Retina (tissue), 1 donor: ENCODE measurements around the gene OTOG.

Experiments
- DNase-seq: peaks from one replicate; pipeline ENCODE4 v3.0.0-alpha.2; 2016

OTOG gene

DNA sequence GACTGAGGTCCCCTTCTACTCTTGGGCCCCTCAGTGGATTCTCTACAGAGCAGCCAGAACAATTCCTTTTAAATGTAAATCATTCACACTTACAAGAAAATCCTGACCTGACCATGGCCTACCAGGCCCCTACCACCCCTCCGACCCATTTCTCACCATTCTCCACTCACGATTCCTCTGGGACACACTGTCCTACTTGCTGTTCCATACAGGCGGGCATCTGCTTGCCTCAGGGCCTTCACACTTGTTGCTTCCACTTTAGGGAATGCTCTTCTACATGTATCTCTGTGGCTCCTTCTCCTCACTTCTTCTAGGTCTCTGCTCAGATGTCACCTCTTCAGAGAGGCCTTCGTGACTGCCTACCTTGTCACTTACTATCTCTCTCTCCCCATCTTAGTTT lies 6.3 kb upstream of the OTOG start:
- no peak for DNase-seq

DNA sequence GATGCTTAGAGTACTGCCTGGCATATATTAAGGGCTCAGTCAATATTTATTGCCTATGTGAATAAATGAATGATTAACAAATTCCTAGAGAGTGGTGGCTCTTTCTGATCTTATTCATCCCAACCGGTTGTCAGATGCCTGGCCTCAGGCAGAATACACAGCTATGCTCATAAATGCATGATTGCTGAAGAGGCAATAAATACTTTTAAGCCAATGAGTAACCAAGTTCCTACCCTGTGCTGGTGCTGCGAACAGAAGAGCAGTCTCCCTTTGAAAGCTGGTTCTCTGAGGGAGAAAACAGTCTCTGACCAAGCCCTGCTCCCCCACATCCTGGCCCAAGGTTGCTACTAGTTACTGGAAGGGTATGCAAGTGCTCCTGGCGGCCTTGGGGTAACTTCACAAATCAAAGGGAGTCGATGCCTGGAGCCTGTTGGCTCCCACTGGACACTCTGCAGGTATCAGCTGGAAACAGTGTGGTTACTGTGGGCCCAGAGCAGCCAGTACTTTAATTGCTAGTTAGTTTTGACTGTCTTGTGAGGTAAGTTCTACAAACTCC lies 5.7 kb upstream of the OTOG start:
- no peak for DNase-seq

DNA sequence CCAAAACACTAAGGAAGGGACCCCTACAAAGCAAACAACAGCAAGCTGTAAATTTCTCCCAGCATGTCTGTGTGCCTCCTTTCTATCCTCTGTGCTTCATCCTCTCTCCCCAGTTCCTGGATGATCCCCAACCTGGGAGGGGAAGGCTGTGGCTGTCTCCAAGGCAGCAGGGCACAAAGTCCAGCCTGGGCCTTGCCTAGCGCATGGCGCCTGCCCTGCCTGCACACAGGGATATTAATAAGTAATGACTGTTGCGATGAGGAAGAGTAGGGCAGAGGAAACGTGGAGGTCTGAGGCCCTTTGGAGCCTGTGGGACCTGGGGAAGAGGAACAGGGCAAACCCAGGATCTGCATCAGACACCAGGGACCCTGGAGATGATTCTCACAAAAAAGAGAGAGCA lies 4.8 kb upstream of the OTOG start:
- DNase-seq, result no peak

DNA sequence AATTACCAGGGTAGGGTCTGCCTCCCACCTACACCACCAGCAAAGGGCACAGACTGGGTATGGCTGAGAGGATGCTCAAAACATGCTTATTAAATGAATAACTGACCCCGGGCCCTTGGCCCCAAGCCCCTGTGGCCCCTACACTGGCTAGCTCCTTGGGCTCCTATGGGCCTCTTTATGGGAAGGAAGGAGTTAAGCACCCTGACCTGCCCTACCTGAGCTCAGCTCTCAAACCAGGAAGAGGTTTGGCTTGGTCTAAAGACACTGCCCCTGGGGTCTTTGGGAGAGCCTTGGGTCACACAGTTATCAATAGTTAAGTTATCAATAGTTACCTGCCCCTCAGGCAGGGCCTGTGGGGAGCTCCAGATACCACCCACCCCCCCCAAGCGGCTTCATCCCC lies 4.0 kb upstream of the OTOG start:
- DNase-seq, result no peak

DNA sequence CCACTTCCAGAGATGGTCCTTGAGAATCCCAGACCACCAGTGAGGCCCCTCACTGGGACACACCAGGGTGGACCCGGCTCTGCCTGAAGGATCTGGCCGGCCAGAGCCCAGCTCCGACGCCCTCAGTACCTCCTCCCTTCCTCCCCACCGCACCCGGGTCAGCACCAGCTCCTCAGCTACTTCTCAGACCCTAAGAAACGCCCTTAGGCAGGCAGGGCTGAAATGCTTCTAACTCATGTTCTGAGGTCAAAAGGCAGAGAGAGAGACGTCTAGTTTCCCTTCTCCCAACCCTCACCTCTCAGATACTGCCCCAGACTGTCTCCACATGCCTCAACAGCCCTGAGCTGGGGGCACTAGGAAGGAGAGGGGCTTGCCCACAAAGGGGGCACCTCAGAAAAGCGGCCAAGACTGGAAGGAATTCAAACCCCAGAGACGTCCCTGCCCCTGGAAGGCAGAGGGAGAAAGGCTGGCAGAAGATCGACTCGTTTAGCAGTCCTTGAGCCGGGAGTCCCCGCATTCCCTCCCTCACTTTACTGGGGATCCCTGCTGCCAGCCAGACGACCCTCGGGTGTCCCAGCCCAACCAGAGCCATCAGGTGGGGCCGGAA lies 3.4 kb upstream of the OTOG start:
- DNase-seq, result no peak

DNA sequence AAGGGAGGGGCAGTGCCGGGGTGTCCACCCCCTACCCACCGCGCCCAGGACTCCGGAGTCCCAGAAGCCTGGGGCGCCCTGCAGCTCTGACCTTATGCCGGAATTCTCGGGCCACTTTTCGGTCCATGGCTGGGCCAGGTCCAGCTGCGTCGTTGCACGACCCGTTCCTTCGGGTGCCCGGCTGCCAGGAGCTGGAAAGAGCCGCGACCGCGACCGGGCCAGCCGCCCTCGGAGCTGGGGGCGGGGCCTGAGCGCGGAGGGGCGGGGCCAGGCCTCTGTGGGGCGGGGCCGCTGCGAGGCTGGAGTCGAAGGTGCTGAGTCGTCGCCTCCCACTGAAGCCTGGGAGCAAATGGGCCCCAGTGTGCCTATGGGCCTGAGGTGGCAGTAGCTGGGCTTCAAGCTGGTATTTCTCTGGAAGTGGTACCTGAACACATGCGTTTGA lies 2.9 kb upstream of the OTOG start, which contains the start of gene USH1C:
Gene USH1C (minus strand): TSS at position 236 of the 442 bp plus-strand sequence. CDS start 109 bp downstream, at position 127.
- DNase-seq, result no peak

DNA sequence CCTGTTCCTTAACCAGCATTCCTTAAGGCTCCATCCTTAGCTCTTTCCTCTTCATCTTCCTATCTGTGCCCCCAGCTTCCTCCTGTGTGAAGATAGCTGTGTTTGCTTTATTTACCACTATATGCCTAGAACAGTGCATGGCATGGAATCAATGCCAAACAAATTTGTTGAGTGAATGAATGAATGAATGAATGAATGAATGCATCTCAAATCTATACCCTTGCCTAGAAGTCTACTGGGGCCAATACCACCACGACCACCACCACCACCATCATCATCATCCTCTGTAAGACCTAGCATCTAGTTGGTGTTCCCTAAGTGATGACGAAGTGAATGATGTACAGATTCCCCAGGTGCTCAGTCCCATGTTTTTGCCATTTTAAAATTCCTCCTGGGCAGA lies 819 bp upstream of the OTOG start:
- DNase-seq, result no peak

DNA sequence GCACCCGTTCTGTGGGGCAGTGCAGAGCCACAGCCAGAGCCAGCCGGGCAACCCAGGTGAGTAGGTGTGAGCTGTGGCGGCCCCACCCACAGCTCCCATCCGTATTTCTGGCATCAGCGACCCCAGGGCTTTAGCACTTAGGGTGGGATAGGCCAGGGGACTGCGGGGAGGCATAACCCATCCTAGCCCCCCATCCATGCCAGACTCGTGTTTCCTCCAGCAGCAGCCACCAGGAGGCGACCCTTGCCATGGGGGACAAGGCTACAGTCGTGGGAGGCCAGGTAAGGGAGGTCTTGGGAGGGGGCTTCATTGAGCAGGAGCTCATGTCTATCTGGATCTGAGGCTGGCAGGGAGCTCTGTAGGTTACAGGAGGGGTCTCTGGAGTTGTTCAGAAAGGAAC lies 873 bp downstream of the OTOG start:
- DNase-seq, result no peak

DNA sequence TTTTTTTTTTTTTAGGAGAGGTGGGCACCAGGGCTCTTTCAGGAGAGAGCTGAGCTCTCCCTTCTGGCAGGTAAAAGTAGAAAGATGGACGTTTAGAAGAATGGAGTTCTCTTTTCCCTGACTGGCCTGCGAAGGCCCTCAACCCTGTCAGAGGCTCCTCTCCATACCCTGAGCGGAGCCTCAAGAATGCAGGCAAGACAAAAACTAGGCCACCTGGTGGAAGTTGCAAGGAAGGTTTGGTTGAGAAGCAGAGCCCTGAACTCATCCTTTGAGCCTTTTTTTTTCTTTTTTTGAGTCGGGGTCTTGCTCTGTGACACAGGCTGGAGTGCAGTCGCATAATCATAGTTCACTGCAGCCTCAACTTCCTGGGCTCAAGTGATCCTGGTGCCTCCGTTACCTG lies 1.4 kb downstream of the OTOG start:
- DNase-seq, result no peak

DNA sequence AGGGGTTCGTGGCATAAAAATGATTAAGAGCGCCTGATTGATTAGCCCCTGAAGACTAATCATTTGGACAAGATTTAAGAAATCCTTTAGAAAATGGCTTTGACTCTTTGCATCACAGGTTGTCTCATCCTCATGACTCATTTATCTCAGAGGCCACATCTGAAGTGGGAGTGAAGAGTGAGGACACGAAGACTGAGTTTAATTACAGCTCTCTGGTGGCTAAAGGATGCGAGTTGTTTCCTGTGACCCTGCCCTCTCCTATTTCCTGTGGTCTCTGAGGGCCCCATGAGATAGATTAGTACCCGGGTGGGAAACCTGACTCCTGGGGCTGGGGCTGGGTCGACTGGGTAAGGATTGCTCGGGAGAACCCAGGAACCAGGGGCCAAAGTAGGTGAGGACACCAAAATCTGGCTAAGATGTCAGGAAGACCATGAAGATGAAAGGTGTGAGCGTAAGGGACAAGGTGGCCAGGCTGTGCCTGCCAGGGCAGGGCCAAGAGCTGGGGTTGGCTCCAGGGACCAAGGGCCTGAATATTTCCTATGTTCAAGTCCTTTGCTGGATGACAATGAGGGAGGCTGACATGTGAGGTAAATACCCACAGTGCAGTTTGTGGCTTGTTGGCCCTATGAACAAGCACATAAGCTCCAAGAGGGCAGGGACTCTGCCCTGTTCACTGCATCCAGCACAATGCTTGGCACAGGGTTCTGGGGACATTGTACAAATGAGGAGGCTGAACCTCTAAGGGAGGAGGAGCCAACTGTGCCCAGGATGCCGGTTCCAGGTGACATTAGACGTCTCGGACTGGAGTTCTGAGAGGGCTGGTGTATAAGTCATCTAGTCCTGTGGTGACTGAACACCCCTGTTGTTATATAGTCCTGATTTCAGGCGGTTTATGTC lies 3.6 kb downstream of the OTOG start:
- no peak for DNase-seq

DNA sequence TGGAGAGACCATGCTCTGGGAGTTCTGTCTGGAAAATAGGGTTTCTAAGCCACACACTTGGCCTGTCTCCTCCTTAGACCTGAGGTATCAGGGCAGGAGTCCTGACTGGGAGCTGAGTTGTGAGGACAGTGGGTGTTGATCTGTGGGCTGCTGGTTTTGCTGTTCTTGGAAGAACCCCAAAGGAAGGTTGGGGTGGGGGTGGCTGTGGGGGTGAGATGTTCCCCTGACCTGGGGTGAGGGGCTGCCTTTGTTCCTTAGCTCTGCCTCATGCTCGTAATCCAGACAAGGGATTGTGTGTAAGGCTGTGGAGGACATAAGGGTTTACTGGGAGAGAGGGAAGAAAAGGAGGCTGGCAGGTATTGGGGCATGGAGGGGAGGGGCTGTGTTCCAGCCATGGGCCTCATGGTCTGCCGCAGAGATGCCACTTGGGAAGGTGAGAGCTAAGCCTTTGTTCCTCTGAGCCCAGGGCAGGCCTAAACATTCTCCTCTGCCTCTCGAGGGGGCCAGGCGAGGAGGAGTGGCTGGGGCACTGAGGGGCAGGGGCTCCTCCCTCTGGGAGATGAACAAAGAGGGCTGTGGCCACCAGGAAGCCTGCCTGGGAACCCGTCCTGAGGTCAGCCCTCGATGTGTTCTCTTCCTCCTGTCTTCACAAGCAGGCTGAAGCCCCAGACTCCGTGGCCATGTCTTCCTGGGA lies 4.4 kb downstream of the OTOG start:
- DNase-seq, result no peak

DNA sequence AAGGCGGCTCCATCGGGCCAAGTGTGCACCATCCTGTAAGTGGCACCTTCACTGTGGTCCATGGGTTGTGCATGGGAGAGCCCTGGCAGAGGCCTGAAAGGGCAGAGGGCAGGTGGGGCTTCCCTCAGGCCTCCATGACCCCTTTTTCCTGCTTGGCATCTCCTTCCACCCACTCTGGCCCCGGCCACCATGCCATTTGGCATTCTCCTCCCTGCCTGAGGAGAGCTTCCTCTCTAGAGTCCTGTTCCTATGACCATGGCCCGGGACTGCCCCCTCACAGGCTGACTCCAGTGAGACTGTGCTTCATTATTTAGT lies 4.9 kb downstream of the OTOG start:
- DNase-seq, result no peak

DNA sequence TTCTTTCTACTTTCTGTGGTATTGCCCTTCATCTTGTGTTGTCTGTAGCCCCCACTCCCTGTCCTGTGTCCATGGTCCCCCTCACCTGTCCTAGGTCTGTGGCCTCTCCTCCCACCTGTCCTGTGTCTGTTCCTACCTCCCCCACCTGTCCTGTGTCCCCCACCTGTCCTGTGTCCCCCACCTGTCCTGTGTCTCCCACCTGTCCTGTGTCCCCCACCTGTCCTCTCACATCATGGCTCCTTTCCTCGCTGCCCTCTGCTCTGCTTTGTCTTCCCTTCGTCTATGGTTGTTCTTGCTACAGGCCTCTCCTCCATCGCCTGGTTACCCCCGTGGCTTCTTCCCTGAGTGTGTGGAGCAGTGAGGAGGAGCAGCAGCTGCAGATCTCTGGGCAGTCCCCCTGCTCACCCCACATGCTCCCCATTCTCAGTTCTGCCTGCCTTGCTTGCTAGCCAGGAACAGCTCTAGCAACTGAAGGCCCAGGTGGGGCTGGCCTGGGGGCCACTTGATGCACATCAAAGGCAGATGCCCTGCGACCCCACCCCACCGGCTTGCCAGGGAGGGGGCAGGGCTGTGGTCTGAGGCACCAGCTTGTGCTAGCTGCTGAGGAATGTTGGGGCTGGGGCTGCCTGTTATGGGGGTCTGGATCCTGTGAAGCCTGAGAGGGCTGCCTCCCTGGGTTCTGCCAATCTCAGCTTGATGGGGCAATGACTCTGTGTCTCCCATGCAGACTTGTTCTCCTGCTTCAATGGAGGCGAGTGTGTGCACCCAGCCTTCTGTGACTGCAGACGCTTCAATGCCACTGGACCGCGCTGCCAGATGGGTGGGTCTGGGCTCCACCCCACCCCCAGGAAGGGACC lies 5.6 kb downstream of the OTOG start:
- no peak for DNase-seq

DNA sequence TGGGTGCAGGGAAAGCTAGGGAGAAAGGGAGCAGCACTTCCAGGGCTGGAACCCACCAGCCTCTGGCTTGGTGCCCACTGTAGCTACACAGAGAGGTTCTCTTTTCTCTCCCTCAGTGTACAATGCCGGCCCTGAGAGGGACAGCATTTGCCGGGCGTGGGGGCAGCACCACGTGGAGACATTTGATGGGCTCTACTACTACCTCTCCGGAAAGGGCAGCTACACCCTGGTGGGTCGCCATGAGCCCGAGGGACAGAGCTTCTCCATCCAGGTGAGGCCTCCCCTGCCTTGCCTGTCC lies 6.1 kb downstream of the OTOG start:
- no peak for DNase-seq

DNA sequence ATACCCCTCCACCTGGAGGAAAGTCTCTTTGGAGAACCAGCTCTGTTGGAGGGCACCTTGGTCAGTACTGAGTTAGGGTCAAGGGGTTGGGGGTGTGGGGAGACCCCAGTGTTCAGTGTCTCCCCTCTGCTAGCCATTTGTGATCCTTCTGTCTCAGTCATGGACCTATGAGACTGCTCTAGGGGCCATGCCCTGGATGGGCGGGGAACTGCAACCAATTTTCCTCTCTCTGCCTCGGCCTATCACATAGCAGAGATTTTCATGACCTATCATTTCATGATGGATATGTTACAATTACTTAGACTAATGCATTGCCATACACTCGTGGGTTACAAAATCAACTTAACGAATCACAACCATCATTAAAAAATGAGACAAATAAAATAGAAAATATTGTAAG lies 7.4 kb downstream of the OTOG start:
- DNase-seq, result no peak

DNA sequence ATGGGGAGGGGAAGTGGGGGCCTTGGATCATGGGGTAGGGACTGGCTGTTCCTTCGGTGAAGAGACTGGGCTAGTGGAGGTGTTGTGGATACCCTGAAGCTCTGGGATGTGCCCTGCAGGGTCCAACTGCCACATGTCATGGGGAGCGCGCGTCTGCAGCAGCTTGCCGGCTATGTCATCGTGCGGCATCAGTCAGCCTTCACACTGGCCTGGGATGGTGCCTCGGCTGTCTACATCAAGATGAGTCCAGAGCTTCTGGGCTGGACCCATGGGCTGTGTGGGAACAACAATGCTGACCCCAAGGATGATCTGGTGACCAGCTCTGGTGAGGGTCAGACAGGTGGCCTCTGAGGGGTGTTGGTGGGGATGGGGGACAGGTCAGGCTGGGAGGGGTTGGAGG lies 9.9 kb downstream of the OTOG start:
- DNase-seq, result no peak

DNA sequence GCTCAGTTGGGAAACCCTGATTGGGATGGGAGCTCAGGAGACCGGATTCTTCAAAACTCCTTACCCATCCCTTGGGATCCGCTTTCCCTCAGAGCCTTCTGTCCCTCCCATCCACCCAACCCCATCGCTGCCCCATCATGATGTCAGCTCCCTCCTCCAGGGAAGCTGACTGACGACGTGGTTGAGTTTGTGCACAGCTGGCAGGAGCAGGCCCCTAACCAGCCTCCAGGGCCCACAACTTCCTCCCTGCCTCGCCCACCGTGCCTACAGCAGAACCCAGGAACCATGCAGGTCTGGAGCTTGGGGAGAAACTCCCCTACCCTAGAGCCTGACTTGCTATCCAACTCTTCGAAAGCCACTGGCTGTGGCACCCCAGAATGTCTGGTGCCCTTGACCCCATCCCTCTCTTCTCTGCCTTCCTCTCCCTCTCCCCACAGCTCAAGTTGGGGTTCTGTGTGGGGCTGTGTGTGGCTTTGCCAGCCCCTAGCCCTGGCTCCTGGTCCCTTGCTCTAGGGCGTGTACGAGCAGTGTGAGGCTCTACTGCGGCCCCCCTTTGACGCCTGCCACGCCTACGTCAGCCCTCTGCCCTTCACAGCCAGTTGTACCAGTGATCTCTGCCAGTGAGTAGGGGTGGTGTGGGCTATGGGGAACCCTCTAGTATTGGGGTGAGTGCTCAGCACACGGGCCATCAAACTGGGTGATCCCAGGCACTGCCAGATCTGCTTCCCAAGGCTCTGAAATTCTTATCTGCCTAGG lies 11.1 kb downstream of the OTOG start:
- no peak for DNase-seq

DNA sequence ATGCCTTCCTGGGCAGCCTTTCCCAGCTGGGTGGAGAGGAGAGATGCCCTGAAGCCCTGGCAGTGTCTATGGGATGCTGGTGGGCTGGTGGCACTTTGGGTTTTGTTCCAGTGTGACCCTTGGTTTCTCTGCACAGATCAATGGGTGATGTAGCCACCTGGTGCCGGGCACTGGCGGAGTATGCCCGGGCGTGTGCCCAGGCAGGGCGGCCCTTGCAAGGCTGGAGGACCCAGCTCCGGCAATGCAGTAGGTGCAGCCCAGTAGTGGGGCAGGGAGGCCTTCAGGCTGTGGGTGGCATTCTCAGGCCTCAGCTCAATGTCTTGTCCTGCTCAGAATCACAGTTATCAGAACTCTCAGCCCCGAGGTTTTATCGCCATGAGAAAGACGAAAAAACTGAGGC lies 11.9 kb downstream of the OTOG start:
- DNase-seq, result no peak

DNA sequence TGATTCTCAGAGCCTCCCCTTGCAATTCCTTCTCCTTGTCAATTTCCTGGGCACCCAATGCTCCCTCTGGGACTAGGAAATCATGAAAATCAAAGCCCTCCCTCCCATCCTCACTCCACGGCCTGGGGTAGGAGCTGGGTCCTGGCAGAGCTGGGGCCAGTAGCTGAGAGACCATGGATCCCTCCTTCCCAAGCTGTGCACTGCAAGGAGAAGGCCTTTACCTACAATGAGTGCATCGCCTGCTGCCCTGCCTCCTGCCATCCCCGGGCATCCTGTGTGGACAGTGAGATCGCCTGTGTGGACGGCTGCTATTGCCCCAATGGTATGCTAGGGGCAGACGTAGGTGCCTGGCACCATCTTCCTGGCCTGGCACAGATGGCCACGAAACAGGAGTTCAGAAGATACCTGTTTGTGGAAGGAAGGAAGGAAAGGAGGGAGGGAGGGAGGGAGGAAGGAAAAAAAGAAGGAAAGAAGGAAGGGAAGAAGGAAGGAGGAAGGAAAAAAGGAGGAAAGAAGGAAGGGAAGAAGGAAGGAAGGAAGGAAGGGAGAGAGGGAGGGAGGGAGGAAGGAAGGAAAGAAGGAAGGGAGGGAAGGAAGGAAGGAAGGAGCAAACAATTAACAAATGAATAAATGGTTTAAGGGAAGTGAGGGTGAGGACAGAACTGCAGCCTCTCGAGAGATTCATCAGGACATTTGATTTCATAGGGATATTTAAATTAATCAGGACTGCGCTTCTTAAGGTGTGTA lies 12.5 kb downstream of the OTOG start:
- no peak for DNase-seq

DNA sequence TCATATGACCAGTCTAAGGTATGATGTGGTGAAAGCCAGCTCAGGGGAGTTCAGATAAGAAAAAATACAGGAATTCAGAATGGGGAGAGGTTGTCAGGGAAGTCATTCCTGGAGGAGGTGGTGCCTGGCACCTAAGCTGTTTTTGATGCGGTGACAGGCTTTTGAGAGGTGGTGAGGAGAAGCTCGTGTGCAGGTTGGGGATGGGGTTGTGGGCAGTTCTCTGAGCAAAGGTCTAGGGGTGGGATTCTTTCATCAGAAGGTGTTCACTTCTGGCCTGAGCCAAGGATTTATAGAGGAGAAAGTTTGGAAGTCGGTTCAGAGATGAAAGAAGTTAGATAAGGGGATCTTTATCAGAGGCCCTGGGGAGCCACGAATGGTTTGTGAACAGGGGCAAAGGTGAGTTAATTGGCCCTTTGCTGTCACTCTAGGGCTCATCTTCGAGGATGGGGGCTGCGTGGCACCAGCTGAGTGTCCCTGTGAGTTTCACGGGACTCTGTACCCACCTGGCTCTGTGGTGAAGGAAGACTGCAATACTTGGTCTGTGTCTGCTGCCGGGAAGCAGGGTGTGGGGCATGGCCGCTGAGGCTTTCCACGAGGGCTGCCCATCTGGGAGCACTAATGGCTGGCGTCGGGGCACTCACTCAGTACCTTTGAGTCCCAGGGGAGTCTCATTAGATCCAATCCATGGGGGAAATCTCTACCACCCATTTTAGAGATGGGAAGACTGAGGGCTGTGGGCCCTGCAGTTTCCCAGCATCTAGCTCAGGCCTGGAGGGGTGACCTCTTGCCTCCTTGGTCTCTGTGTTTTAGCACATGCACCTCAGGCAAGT lies 13.4 kb downstream of the OTOG start:
- no peak for DNase-seq

DNA sequence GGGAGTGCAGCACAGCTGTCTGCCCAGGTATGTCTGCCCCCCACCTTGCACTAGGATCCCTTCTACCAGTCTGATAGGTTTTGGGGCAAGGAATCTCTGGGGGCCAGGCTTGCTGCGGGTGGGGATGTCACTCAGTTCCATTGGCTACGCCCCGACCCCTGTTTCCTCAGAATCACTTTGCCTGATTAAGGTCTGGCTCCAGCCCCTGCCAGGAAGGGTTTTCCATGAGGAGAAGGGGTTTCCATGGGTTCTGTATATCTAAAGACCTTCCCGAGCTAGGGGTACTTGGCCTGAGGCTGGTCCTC lies 14.0 kb downstream of the OTOG start:
- DNase-seq, result no peak
